ENCODE data around the gene PMP22. TPM values are rescaled to one million over a fixed set of nuclear protein-coding genes. Genes with fewer than 3 reads are reported as not detected.

Gene PMP22
- polyA plus RNA-seq, 1 donor from 2014 or later, result not detected

DNA sequence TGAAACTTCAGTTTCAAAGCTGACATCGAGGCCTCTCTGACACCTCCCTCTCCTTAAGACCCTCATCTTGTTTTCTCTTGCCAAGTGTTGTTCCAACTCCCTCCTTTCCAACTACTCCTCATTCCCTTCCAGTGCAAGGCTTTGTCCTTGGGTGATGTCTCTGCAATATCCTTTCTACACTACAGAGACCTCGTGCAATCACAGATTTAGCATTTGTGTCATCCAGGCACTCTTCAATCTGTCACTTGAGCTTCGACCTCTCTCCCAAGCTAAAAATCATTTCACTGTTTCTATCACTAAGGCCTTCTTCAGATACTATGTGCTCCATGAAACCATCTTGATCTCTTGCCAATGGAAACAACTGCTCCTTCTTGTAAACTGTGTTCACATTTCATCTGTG is 44.7 kb upstream of the PMP22 start:
- H3K79me2 ChIP-seq (replicated peaks; ENCODE audit: insufficient read depth, low read length), result no peaks in the 10 kb centered on the region
- H4K20me1 ChIP-seq (ENCODE audit: insufficient read depth), result no peaks in the 10 kb centered on the region
- TF ChIP-seq MXI1 (conservative IDR thresholded peaks at IDR 0.05; ENCODE audit: poor library complexity, severe bottlenecking), result no peak
- TF ChIP-seq, protein P1, sequence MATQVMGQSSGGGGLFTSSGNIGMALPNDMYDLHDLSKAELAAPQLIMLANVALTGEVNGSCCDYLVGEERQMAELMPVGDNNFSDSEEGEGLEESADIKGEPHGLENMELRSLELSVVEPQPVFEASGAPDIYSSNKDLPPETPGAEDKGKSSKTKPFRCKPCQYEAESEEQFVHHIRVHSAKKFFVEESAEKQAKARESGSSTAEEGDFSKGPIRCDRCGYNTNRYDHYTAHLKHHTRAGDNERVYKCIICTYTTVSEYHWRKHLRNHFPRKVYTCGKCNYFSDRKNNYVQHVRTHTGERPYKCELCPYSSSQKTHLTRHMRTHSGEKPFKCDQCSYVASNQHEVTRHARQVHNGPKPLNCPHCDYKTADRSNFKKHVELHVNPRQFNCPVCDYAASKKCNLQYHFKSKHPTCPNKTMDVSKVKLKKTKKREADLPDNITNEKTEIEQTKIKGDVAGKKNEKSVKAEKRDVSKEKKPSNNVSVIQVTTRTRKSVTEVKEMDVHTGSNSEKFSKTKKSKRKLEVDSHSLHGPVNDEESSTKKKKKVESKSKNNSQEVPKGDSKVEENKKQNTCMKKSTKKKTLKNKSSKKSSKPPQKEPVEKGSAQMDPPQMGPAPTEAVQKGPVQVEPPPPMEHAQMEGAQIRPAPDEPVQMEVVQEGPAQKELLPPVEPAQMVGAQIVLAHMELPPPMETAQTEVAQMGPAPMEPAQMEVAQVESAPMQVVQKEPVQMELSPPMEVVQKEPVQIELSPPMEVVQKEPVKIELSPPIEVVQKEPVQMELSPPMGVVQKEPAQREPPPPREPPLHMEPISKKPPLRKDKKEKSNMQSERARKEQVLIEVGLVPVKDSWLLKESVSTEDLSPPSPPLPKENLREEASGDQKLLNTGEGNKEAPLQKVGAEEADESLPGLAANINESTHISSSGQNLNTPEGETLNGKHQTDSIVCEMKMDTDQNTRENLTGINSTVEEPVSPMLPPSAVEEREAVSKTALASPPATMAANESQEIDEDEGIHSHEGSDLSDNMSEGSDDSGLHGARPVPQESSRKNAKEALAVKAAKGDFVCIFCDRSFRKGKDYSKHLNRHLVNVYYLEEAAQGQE (IDR thresholded peaks at IDR 0.05; ENCODE audit: borderline replicate concordance), result no peak
- TF ChIP-seq EP300 (conservative IDR thresholded peaks at IDR 0.05; ENCODE audit: poor library complexity, severe bottlenecking), result no peak
- TF ChIP-seq POLR2AphosphoS5 (IDR thresholded peaks at IDR 0.05), result no peak
- no peak for TF ChIP-seq RAD21 (conservative IDR thresholded peaks at IDR 0.05)
- no peak for TF ChIP-seq TAF1 (IDR thresholded peaks at IDR 0.05; ENCODE audit: low read depth)
- no peak for TF ChIP-seq SMC3 (conservative IDR thresholded peaks at IDR 0.05; ENCODE audit: poor library complexity)
- TF ChIP-seq EZH2 (IDR thresholded peaks at IDR 0.05; ENCODE audit: borderline replicate concordance, insufficient read depth, low read length, poor library complexity, severe bottlenecking), result no peak
- TF ChIP-seq, protein P2, sequence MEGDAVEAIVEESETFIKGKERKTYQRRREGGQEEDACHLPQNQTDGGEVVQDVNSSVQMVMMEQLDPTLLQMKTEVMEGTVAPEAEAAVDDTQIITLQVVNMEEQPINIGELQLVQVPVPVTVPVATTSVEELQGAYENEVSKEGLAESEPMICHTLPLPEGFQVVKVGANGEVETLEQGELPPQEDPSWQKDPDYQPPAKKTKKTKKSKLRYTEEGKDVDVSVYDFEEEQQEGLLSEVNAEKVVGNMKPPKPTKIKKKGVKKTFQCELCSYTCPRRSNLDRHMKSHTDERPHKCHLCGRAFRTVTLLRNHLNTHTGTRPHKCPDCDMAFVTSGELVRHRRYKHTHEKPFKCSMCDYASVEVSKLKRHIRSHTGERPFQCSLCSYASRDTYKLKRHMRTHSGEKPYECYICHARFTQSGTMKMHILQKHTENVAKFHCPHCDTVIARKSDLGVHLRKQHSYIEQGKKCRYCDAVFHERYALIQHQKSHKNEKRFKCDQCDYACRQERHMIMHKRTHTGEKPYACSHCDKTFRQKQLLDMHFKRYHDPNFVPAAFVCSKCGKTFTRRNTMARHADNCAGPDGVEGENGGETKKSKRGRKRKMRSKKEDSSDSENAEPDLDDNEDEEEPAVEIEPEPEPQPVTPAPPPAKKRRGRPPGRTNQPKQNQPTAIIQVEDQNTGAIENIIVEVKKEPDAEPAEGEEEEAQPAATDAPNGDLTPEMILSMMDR (IDR thresholded peaks at IDR 0.05; ENCODE audit: poor library complexity, severe bottlenecking), result no peak
- no peaks in the 10 kb centered on the region for H3K9me3 ChIP-seq (ENCODE audit: low read length)
- no peak overlapping the region for H3K4me3 ChIP-seq (ENCODE audit: low read length)
- H2AFZ ChIP-seq (ENCODE audit: low read depth, low read length), result no peak overlapping the region
- H3K27ac ChIP-seq (ENCODE audit: low read length), result no peak overlapping the region
- no peak overlapping the region for H3K4me2 ChIP-seq (ENCODE audit: low read length)
- no peaks in the 10 kb centered on the region for H3K9me2 ChIP-seq (ENCODE audit: insufficient read depth, low read length)
- H3F3A ChIP-seq (ENCODE audit: insufficient read depth, low read length, poor library complexity, severe bottlenecking), result no peaks in the 10 kb centered on the region
- H3K9ac ChIP-seq (ENCODE audit: low read length), result no peak overlapping the region
- H3K36me3 ChIP-seq (ENCODE audit: insufficient read depth, low read length), result no peaks in the 10 kb centered on the region
- H3K27me3 ChIP-seq (ENCODE audit: insufficient read depth, low read depth, low read length), result no peaks in the 10 kb centered on the region

DNA sequence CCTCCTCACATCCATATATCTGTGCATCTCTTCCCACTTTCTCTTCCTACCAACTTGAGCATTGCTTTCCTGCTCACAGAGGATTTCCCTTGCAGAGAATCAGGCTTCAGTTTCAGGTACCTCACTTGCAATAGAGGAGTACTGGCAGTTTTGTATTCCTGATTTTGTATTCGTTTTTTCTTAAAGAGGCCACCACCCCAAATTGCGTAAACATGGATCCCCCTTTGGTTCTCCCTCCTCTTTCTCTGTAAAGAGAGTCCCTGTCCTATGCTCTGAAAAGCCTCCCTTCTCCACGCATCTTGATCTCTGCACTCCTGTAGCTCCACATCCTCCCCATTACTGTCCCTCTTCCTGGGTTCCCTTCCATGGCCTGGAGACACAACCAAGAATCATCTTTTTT is 44.1 kb upstream of the PMP22 start:
- H3F3A ChIP-seq (ENCODE audit: insufficient read depth, low read length, poor library complexity, severe bottlenecking), result no peaks in the 10 kb centered on the region
- H4K20me1 ChIP-seq (ENCODE audit: insufficient read depth), result no peaks in the 10 kb centered on the region
- TF ChIP-seq, protein P2 (IDR thresholded peaks at IDR 0.05; ENCODE audit: poor library complexity, severe bottlenecking), result no peak
- no peak for TF ChIP-seq EZH2 (IDR thresholded peaks at IDR 0.05; ENCODE audit: borderline replicate concordance, insufficient read depth, low read length, poor library complexity, severe bottlenecking)
- TF ChIP-seq RAD21 (conservative IDR thresholded peaks at IDR 0.05), result no peak
- TF ChIP-seq POLR2AphosphoS5 (IDR thresholded peaks at IDR 0.05), result no peak
- no peak for TF ChIP-seq EP300 (conservative IDR thresholded peaks at IDR 0.05; ENCODE audit: poor library complexity, severe bottlenecking)
- no peak overlapping the region for H3K27ac ChIP-seq (ENCODE audit: low read length)
- no peak overlapping the region for H3K9ac ChIP-seq (ENCODE audit: low read length)
- H3K36me3 ChIP-seq (ENCODE audit: insufficient read depth, low read length), result no peaks in the 10 kb centered on the region
- no peaks in the 10 kb centered on the region for H3K79me2 ChIP-seq (replicated peaks; ENCODE audit: insufficient read depth, low read length)
- no peaks in the 10 kb centered on the region for H3K9me3 ChIP-seq (ENCODE audit: low read length)
- no peak overlapping the region for H3K4me3 ChIP-seq (ENCODE audit: low read length)
- no peaks in the 10 kb centered on the region for H3K9me2 ChIP-seq (ENCODE audit: insufficient read depth, low read length)
- H2AFZ ChIP-seq (ENCODE audit: low read depth, low read length), result no peak overlapping the region
- no peaks in the 10 kb centered on the region for H3K27me3 ChIP-seq (ENCODE audit: insufficient read depth, low read depth, low read length)
- H3K4me2 ChIP-seq (ENCODE audit: low read length), result no peak overlapping the region
